Stimulated activated CD4-positive, alpha-beta T cell treated with anti-CD3 and anti-CD28 coated beads, Interleukin-12 subunit alpha, Interleukin-12 subunit beta, amount 100 ng/mL, for 48 hours (primary cell): ENCODE data around the gene ATR.

ENCODE experiments used
- DNase-seq, 3 donors: peaks; one replicate each; pipeline ENCODE4 v3.0.0-alpha.2; 2020; ENCODE audit warnings: low read depth in 2 of 3, low spot score in 1 of 3

The ATR gene

GRCh38 chr3:142523921-142524566 is 54.5 kb downstream of the ATR start:
- no peak for DNase-seq

- DNase-seq = no peak
Observed at GRCh38 chr3:142509079-142509478, 69.5 kb downstream of the ATR start.

GRCh38 chr3:142507241-142507640 is 71.3 kb downstream of the ATR start:
- DNase-seq = no peak

GRCh38 chr3:142502187-142502985 is 76.1 kb downstream of the ATR start:
- DNase-seq = no peak

- no peak for DNase-seq
Observed at GRCh38 chr3:142501004-142501926, 77.3 kb downstream of the ATR start.

- DNase-seq = no peak
Observed at GRCh38 chr3:142500211-142500610, 78.3 kb downstream of the ATR start.

GRCh38 chr3:142498397-142499180 is 79.9 kb downstream of the ATR start:
- DNase-seq = no peak

- DNase-seq = no peak
Observed at GRCh38 chr3:142497729-142498128, 80.8 kb downstream of the ATR start.

- DNase-seq = no peak
Observed at GRCh38 chr3:142495103-142495502, 83.4 kb downstream of the ATR start.

GRCh38 chr3:142492184-142492583 is 86.3 kb downstream of the ATR start:
- DNase-seq = no peak

- no peak for DNase-seq
Observed at GRCh38 chr3:142489572-142490323, 88.8 kb downstream of the ATR start.

GRCh38 chr3:142484912-142485435 is 93.6 kb downstream of the ATR start:
- no peak for DNase-seq

GRCh38 chr3:142481196-142481595 is 97.3 kb downstream of the ATR start:
- DNase-seq = no peak

- DNase-seq = no peak
Observed at GRCh38 chr3:142470826-142471225, 107.7 kb downstream of the ATR start.

- DNase-seq = no peak
Observed at GRCh38 chr3:142468456-142468855, 110.1 kb downstream of the ATR start.

- no peak for DNase-seq
Observed at GRCh38 chr3:142467768-142468167, 110.8 kb downstream of the ATR start.

GRCh38 chr3:142460689-142461088 is 117.8 kb downstream of the ATR start:
- no peak for DNase-seq

GRCh38 chr3:142459929-142460328 is 118.6 kb downstream of the ATR start:
- no peak for DNase-seq

GRCh38 chr3:142459096-142459495 is 119.4 kb downstream of the ATR start:
- DNase-seq = no peak

GRCh38 chr3:142450881-142451280 is 127.7 kb downstream of the ATR start:
- no peak for DNase-seq
